Body of pancreas (tissue), 4 donors: ENCODE measurements around the gene TMEM168.

ENCODE experiments used
- POLR2A ChIP-seq, 3 donors: fragments of 450-650 bp; IDR thresholded peaks; one replicate each; pipeline ENCODE4 v1.6.1; 2016; ENCODE audit warnings: antibody characterized with exemption in 3 of 3, mild to moderate bottlenecking in 2 of 3
- TF ChIP-seq, protein P1 (sequence below), 7 experiments: fragments of 450-650 bp in 4 of 7; fragments of 200-600 bp in 3 of 7; sonication (generic) in 3 of 7; IDR thresholded peaks; one replicate each; pipeline ENCODE4 v1.5.1; 2016 to 2019; ENCODE audit warnings: antibody characterized with exemption in 7 of 7

DNA sequence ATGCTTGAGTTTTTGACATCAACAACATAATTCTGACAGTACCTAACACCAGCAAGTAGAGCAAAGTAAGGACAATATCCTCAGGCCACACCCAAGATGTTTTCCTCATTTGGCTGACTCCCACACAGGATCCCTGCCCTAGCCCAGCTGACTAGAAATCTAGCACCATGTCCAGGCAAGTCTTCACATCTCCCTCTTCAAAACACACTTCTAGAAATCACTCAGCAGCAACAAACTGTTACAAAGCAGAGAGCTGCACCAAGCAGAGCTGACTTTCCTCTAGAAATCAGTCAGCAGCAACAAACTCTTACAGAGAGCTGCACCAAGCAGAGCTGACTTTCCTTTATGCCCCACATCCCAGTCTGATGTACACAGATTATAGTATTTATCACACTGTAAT lies 7.7 kb downstream of the TMEM168 start:
- TF ChIP-seq, protein P1, sequence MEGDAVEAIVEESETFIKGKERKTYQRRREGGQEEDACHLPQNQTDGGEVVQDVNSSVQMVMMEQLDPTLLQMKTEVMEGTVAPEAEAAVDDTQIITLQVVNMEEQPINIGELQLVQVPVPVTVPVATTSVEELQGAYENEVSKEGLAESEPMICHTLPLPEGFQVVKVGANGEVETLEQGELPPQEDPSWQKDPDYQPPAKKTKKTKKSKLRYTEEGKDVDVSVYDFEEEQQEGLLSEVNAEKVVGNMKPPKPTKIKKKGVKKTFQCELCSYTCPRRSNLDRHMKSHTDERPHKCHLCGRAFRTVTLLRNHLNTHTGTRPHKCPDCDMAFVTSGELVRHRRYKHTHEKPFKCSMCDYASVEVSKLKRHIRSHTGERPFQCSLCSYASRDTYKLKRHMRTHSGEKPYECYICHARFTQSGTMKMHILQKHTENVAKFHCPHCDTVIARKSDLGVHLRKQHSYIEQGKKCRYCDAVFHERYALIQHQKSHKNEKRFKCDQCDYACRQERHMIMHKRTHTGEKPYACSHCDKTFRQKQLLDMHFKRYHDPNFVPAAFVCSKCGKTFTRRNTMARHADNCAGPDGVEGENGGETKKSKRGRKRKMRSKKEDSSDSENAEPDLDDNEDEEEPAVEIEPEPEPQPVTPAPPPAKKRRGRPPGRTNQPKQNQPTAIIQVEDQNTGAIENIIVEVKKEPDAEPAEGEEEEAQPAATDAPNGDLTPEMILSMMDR (IDR thresholded peaks at IDR 0.05), result no peak
- no peak for TF ChIP-seq POLR2A (IDR thresholded peaks at IDR 0.05)
